GM12878 (cell line): ENCODE results near the gene DPYSL3. TPM values are rescaled to one million over a fixed set of nuclear protein-coding genes. Genes with fewer than 3 reads are reported as not detected.

Experiments used
- ATAC-seq: fragments of 200-7000 bp; cut with Tn5 transposase; 3 replicates; pipeline ENCODE4 v1.9.1; 2020; ENCODE audit warnings: mild to moderate bottlenecking, moderate library complexity
- BruUV-seq: library from RNA; stranded (reverse); fragments of 400-500 nt; replicated peaks from 2 replicates; lab custom pipeline; 2021; lab: Mats Ljungman, UMichigan
- CTCF ChIA-PET: fragments of 300-600 bp; sonication (Branson Sonifier 250); formaldehyde crosslinking; extraction: SDS; loops from one replicate; lab custom pipeline; 2021; ENCODE audit warnings: inconsistent platforms; lab: Yijun Ruan, JAX
- POLR2A ChIA-PET: fragments of 350-600 bp; formaldehyde crosslinking; extraction: SDS; loops from one replicate; lab custom pipeline; 2021; ENCODE audit warnings: inconsistent platforms; lab: Charles Lee
- RAD21 ChIA-PET: fragments of 300-600 bp; sonication (Branson Sonifier 250); formaldehyde crosslinking; loops from one replicate; lab custom pipeline; 2023; ENCODE audit warnings: antibody characterized with exemption; ENCODE audit not compliant: unreplicated experiment; lab: Charles Lee
- SMC1A ChIA-PET: fragments of 300-600 bp; sonication (Branson Sonifier 250); formaldehyde crosslinking; loops from one replicate; lab custom pipeline; 2023; ENCODE audit not compliant: unreplicated experiment, uncharacterized antibody; lab: Charles Lee
- DNase-seq: peaks from one replicate; pipeline ENCODE4 v3.0.0-alpha.2; 2011; ENCODE audit warnings: low read depth, low spot score
- FAIRE-seq: peaks from 3 replicates; lab custom pipeline; 2011; peaks lifted over from hg19 to GRCh38; lab: Jason Lieb, UNC
- H2AFZ ChIP-seq: 2 replicates; pipeline ENCODE4 v1.6.0; 2011; ENCODE audit warnings: low read depth, low read length, control low read depth; ENCODE audit not compliant: control insufficient read depth
- H3K27ac ChIP-seq: 2 replicates; pipeline ENCODE4 v1.5.1; 2011; ENCODE audit warnings: control low read depth; ENCODE audit not compliant: control insufficient read depth, insufficient read depth
- H3K27me3 ChIP-seq, 2 experiments: replicated peaks in 1 of 2; 2 replicates each; pipeline versions ENCODE4 v1.6.0 to v1.6.1; 2011; ENCODE audit warnings: low read length in 1 of 2; ENCODE audit not compliant: control insufficient read depth in 2 of 2, insufficient read depth in 2 of 2
- H3K36me3 ChIP-seq, 2 experiments: 2 replicates each; pipeline ENCODE4 v1.5.1; 2011; ENCODE audit warnings: low read length in 1 of 2; ENCODE audit not compliant: control insufficient read depth in 2 of 2, insufficient read depth in 2 of 2
- H3K4me1 ChIP-seq: 2 replicates; pipeline ENCODE4 v1.6.1; 2011; ENCODE audit warnings: mild to moderate bottlenecking, low read length, moderate library complexity, mixed read lengths; ENCODE audit not compliant: control insufficient read depth, insufficient read depth
- H3K4me2 ChIP-seq: 2 replicates; pipeline ENCODE4 v1.6.0; 2011; ENCODE audit warnings: control low read depth; ENCODE audit not compliant: control insufficient read depth, insufficient read depth
- H3K4me3 ChIP-seq: fragments of 200-600 bp; sonication (generic); 2 replicates; pipeline ENCODE4 v1.5.1; 2016
- H3K79me2 ChIP-seq: 2 replicates; pipeline ENCODE4 v1.6.0; 2011; ENCODE audit warnings: low read length; ENCODE audit not compliant: control insufficient read depth, insufficient read depth
- H3K9ac ChIP-seq: 2 replicates; pipeline ENCODE4 v1.8.0; 2011; ENCODE audit warnings: low read length, control low read depth, mixed read lengths; ENCODE audit not compliant: control insufficient read depth, insufficient read depth
- H3K9me3 ChIP-seq: replicated peaks from 3 replicates; pipeline ENCODE4 v1.5.1; 2011; ENCODE audit warnings: mild to moderate bottlenecking, low read length; ENCODE audit not compliant: control insufficient read depth, insufficient read depth
- H4K20me1 ChIP-seq: 2 replicates; pipeline ENCODE4 v1.6.0; 2011; ENCODE audit not compliant: control insufficient read depth, insufficient read depth
- ATF7 ChIP-seq: fragments of 450-650 bp; IDR thresholded peaks from 2 replicates; pipeline ENCODE4 v1.6.1; 2016; ENCODE audit warnings: low read depth, mild to moderate bottlenecking
- CBX3 ChIP-seq: fragments of 200-600 bp; sonication (generic); IDR thresholded peaks from 2 replicates; pipeline ENCODE4 v1.6.1; 2016; ENCODE audit warnings: low read depth, borderline replicate concordance
- ESRRA ChIP-seq: IDR thresholded peaks from 2 replicates; pipeline ENCODE4 v1.6.1; 2012; ENCODE audit warnings: mild to moderate bottlenecking, low read length, improper control_type of control experiment
- ETV6 ChIP-seq, 2 experiments: fragments of 450-650 bp in 1 of 2; IDR thresholded peaks in 1 of 2; conservative IDR thresholded peaks in 1 of 2; 2 replicates each; pipeline ENCODE4 v1.6.1; 2014; ENCODE audit warnings: antibody characterized with exemption in 1 of 2, borderline replicate concordance in 1 of 2, low read depth in 1 of 2, mild to moderate bottlenecking in 1 of 2, moderate library complexity in 1 of 2
- FOS ChIP-seq: IDR thresholded peaks from 3 replicates; pipeline ENCODE4 v1.6.1; 2011; ENCODE audit warnings: borderline replicate concordance; ENCODE audit not compliant: insufficient read length; ENCODE audit errors: extremely low read depth
- FOXK2 ChIP-seq: fragments of 450-650 bp; IDR thresholded peaks from 2 replicates; pipeline ENCODE4 v1.6.1; 2017; ENCODE audit warnings: mild to moderate bottlenecking, moderate library complexity
- NFYA ChIP-seq: IDR thresholded peaks from 2 replicates; pipeline ENCODE4 v1.6.1; 2011; ENCODE audit warnings: low read depth, mild to moderate bottlenecking, low read length, improper control_type of control experiment, borderline replicate concordance
- NR2F1 ChIP-seq: fragments of 450-650 bp; conservative IDR thresholded peaks from 2 replicates; pipeline ENCODE4 v1.6.1; 2017; ENCODE audit warnings: mild to moderate bottlenecking
- RELA ChIP-seq: fragments of 450-650 bp; IDR thresholded peaks from 2 replicates; pipeline ENCODE4 v1.8.0; 2014; ENCODE audit warnings: borderline replicate concordance; ENCODE audit not compliant: partially characterized antibody
- SREBF2 ChIP-seq: IDR thresholded peaks from 2 replicates; pipeline ENCODE4 v1.6.1; 2012; ENCODE audit warnings: mild to moderate bottlenecking, low read length
- TAF1 ChIP-seq: IDR thresholded peaks from 2 replicates; pipeline ENCODE4 v1.6.1; 2011; ENCODE audit warnings: mild to moderate bottlenecking, low read depth, low read length, borderline replicate concordance
- TARDBP ChIP-seq: IDR thresholded peaks from 2 replicates; pipeline ENCODE4 v1.6.1; 2016; ENCODE audit warnings: borderline replicate concordance
- ZNF207 ChIP-seq: fragments of 450-650 bp; IDR thresholded peaks from 2 replicates; pipeline ENCODE4 v1.6.1; 2014; ENCODE audit warnings: antibody characterized with exemption, mild to moderate bottlenecking, borderline replicate concordance
- ZNF274 ChIP-seq: IDR thresholded peaks from one replicate; pipeline ENCODE4 v1.8.0; 2011; ENCODE audit not compliant: insufficient read length, insufficient read depth
- WGBS: methylation state at CpG from one replicate; pipeline ENCODE4 v1.1.6; 2016; ENCODE audit warnings: low lambda C conversion rate; ENCODE audit not compliant: insufficient replicate concordance, insufficient coverage; ENCODE audit errors: missing lambda C conversion rate; 5-methylcytosine and 5-hydroxymethylcytosine counted together
- in situ Hi-C: fragments of 300-500 bp; cut with MboI; formaldehyde crosslinking; loops from 9 replicates; pipeline ENCODE4 v1.14.3; 2018; ENCODE audit warnings: mixed read lengths
- intact Hi-C: fragments of 100-400 bp; cut with micrococcal nuclease; formaldehyde crosslinking; loops from one replicate; pipeline ENCODE4 v1.14.2; 2022; ENCODE audit not compliant: unreplicated experiment
- polyA plus RNA-seq, 11 experiments: library from polyadenylated mRNA; depleted of rRNA in 4 of 11; unstranded in 6 of 11; stranded (reverse) in 5 of 11; fragments of >200 nt; fragmentation: Nextera tagmentation in 4 of 11; fragmentation: Illumina TruSeq in 1 of 11; extraction: Ambion mirVana in 4 of 11; extraction: Trizol in 1 of 11; gene quantifications; 1 replicate in 1 of 11; 2 replicates in 10 of 11; pipeline versions ENCODE4 v1.2.1 to v1.2.3, GENCODE V29; 2011 to 2016; ENCODE audit warnings: inconsistent platforms in 2 of 11, missing spikeins in 2 of 11, low read depth in 1 of 11
- total RNA-seq, 4 experiments: library from RNA; depleted of rRNA in 3 of 4; stranded (reverse); fragments of >200 nt in 3 of 4; fragmentation: Illumina TruSeq in 1 of 4; extraction: Trizol in 1 of 4; gene quantifications; 2 replicates each; pipeline versions ENCODE4 v1.2.1 to v1.2.3, GENCODE V29; 2013 to 2021
- TF ChIP-seq, protein P1 (sequence below): fragments of 450-650 bp; IDR thresholded peaks from 2 replicates; pipeline ENCODE4 v1.6.1; 2016; ENCODE audit warnings: mild to moderate bottlenecking, moderate library complexity, borderline replicate concordance

Gene DPYSL3
- total and polyA plus RNA-seq, 10 of the 15 experiments (the other 5 are each of a cell fraction or from before 2014, with no cell fraction given), result 0.08 to 1.5 (median 0.45) TPM; not detected in 1

DNA sequence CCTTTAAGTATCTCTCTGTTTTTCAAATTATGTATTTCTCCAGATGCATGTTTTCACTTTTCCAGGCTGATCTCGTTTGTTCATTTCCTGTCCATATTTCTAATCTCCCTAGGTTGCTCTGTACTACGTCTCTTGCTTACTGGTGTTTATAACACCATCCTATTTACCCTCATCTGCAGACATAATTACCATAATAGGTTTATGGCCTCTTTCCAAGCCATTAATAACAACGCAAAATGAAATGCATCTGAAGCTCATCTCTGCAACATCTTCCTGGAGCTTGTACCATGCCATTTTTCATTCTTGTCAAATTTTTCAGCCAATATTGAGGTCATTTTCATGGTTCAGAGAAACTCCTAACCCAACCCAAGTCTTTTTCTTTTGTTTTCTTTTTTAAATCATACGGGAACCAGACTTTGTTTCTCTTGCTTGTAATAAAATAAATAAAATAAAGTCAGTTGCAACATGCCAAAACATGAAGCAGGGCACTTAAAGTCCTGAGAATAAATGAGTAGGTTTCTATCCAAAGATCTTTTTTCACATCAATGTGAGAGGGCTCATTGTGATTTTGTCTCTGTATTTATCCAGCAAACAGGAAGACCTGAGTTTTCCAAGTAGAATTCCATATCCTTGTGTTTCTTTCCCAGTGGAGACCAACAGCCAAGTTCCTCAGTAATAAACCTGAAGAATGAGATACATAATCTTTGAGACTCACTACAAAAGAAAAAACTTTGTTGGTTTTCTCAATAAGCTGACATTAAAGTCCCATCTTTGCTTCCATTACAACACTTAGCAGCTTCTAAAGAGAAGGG is 37.0 kb downstream of the DPYSL3 start:
- 9% methylated on average over 4 of the region's 4 CpGs for WGBS
- ATAC-seq (no peak), DNase-seq (no peak), FAIRE-seq (no peak)
- Histone ChIP-seq H3K9me3 (no peaks in the 10 kb centered on the region), H2AFZ (no peak overlapping the region), H3K79me2 (no peaks in the 10 kb centered on the region), H3K27ac (no peak overlapping the region), H3K4me3 (no peak overlapping the region), H3K27me3 (no peaks in the 10 kb centered on the region), H3K36me3 (no peaks in the 10 kb centered on the region), H3K4me1 (no peaks in the 10 kb centered on the region), H3K4me2 (no peak overlapping the region), H4K20me1 (no peaks in the 10 kb centered on the region), H3K9ac (no peak overlapping the region)
- ChIA-PET CTCF (interaction anchor here (1.5 kb wide), 2 partner anchors 8 to 106 kb away, joined by 3 to 7 read pairs; no protein-coding TSS in a partner anchor), RAD21 (no interaction called here), POLR2A (no interaction called here), SMC1A (interaction anchor here (1.0 to 1.9 kb wide), 3 partner anchors 8 to 13 kb away, joined by 3 to 7 read pairs (median 4); no protein-coding TSS in a partner anchor)
- BruUV-seq, result no TSS peak
- intact Hi-C loops, result no loop called here
- in situ Hi-C loops, result no loop called here
- TF ChIP-seq ZNF207 (no peak), RELA (no peak), ESRRA (no peak), TAF1 (no peak), FOS (no peak), ETV6 (conservative IDR thresholded peaks at IDR 0.05 in 1 of 2, IDR thresholded peaks at IDR 0.05 in 1 of 2; ENCODE audit: borderline replicate concordance in 1 of 2, low read depth in 1 of 2) (no peak), NR2F1 (no peak), CBX3 (no peak), ATF7 (no peak), ZNF274 (no peak), FOXK2 (no peak), TARDBP (no peak), NFYA (no peak), SREBF2 (no peak)
- TF ChIP-seq, protein P1, sequence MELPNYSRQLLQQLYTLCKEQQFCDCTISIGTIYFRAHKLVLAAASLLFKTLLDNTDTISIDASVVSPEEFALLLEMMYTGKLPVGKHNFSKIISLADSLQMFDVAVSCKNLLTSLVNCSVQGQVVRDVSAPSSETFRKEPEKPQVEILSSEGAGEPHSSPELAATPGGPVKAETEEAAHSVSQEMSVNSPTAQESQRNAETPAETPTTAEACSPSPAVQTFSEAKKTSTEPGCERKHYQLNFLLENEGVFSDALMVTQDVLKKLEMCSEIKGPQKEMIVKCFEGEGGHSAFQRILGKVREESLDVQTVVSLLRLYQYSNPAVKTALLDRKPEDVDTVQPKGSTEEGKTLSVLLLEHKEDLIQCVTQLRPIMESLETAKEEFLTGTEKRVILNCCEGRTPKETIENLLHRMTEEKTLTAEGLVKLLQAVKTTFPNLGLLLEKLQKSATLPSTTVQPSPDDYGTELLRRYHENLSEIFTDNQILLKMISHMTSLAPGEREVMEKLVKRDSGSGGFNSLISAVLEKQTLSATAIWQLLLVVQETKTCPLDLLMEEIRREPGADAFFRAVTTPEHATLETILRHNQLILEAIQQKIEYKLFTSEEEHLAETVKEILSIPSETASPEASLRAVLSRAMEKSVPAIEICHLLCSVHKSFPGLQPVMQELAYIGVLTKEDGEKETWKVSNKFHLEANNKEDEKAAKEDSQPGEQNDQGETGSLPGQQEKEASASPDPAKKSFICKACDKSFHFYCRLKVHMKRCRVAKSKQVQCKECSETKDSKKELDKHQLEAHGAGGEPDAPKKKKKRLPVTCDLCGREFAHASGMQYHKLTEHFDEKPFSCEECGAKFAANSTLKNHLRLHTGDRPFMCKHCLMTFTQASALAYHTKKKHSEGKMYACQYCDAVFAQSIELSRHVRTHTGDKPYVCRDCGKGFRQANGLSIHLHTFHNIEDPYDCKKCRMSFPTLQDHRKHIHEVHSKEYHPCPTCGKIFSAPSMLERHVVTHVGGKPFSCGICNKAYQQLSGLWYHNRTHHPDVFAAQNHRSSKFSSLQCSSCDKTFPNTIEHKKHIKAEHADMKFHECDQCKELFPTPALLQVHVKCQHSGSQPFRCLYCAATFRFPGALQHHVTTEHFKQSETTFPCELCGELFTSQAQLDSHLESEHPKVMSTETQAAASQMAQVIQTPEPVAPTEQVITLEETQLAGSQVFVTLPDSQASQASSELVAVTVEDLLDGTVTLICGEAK, result no peak
